Measurements from ENCODE around the gene FOXN3. TPM values are rescaled to one million over a fixed set of nuclear protein-coding genes. Genes with fewer than 3 reads are reported as not detected.
"Not testable (repeated sequence)": the region's sequence is repeated elsewhere in the genome, so short reads cannot be mapped to it uniquely, and the experiment has no call there.

Gene FOXN3
- total RNA-seq, 1 donor from 2014 or later = 27.8 TPM

- no peak for DNase-seq (ENCODE audit: low read depth)
- TF ChIP-seq CTCF (conservative IDR thresholded peaks at IDR 0.05; ENCODE audit: low read depth, low read length) = no peak
- H3K4me3 ChIP-seq (ENCODE audit: low read depth, low read length) = no peak overlapping the region
Observed at GRCh38 chr14:89256951-89257350, 160.1 kb downstream of the FOXN3 start.

GRCh38 chr14:89256283-89256682, 160.8 kb downstream of the FOXN3 start:
- no peak for DNase-seq (ENCODE audit: low read depth)
- no peak for TF ChIP-seq CTCF (conservative IDR thresholded peaks at IDR 0.05; ENCODE audit: low read depth, low read length)
- no peak overlapping the region for H3K4me3 ChIP-seq (ENCODE audit: low read depth, low read length)

DNA sequence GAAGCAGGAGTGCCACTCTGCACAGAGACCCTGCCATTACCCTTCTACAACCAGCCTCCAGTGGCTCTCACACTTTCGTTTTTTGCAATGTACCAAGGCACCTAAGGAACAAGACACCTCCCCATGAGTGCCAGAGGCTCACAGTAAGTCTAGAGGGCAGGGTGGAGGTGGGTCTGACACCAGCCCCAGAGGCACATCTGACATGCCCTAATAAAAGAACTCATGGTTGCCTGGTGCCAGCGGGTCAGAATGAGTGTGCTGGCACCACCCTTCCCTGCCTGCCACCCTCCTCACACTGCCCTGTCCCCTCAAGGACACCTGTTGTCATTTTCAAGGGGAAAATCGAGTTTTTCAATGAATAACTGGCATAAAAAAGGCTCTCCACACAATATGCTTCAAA, 161.2 kb downstream of the FOXN3 start:
- TF ChIP-seq CTCF (conservative IDR thresholded peaks at IDR 0.05; ENCODE audit: low read depth, low read length) = no peak
- DNase-seq (ENCODE audit: low read depth) = no peak
- H3K4me3 ChIP-seq (ENCODE audit: low read depth, low read length) = no peak overlapping the region

DNA sequence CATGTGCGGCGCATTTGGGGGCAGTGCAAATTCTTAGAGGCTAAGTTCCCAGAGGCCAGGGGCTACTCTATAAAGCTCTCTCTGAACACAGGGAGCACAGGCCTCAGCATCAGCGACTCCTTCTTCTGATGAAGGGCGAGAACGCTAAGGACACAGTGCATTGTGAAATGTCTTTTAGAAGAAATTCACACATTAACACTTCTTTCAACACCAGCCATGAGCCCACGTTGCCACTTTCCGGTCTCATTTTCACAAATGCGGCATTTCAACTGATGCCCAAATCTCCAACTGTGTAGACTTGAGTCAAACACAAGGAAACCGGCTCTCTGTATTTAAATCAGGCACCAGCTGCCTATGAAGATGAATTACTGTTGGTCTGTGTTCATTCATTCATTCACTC, 162.0 kb downstream of the FOXN3 start:
- H3K4me3 ChIP-seq (ENCODE audit: low read depth, low read length) = no peak overlapping the region
- TF ChIP-seq CTCF (conservative IDR thresholded peaks at IDR 0.05; ENCODE audit: low read depth, low read length) = no peak
- no peak for DNase-seq (ENCODE audit: low read depth)

GRCh38 chr14:89254166-89254909, 162.7 kb downstream of the FOXN3 start:
- H3K4me3 ChIP-seq (ENCODE audit: low read depth, low read length) = no peak overlapping the region
- TF ChIP-seq CTCF (conservative IDR thresholded peaks at IDR 0.05; ENCODE audit: low read depth, low read length) = no peak
- DNase-seq (ENCODE audit: low read depth) = no peak

GRCh38 chr14:89252887-89253532, 164.0 kb downstream of the FOXN3 start:
- H3K4me3 ChIP-seq (ENCODE audit: low read depth, low read length) = no peak overlapping the region
- DNase-seq (ENCODE audit: low read depth) = no peak
- no peak for TF ChIP-seq CTCF (conservative IDR thresholded peaks at IDR 0.05; ENCODE audit: low read depth, low read length)

GRCh38 chr14:89251061-89251460, 166.0 kb downstream of the FOXN3 start:
- no peak overlapping the region for H3K4me3 ChIP-seq (ENCODE audit: low read depth, low read length)
- TF ChIP-seq CTCF (conservative IDR thresholded peaks at IDR 0.05; ENCODE audit: low read depth, low read length) = no peak
- DNase-seq (ENCODE audit: low read depth) = no peak

DNA sequence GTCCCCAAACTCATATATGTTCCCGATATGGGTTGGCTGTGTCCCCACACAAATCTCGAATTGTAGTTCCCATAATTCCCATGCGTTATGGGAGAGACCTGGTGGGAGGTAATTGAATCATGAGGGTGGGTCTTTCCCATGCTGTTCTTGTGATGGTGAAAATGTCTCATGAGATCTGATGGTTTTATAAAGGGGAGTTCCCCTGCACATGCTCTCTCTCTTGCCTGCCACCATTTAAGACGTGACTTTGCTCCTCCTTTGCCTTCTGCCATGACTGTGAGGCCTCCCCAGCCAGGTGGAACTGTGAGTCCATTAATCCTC, 166.4 kb downstream of the FOXN3 start:
- H3K4me3 ChIP-seq (ENCODE audit: low read depth, low read length); DNase-seq (ENCODE audit: low read depth): not testable (repeated sequence)
